CD4-positive, alpha-beta T cell treated with Interleukin-4 for 1 hour (primary cell): ENCODE data around the gene FOXP1.

Experiments
- DNase-seq, 2 donors: peaks; one replicate each; pipeline ENCODE4 v3.0.0-alpha.2; 2020 to 2022

Gene FOXP1

GRCh38 chr3:71562938-71563337, 20.6 kb downstream of the FOXP1 start:
- DNase-seq: no peak

GRCh38 chr3:71560665-71561064, 22.9 kb downstream of the FOXP1 start:
- DNase-seq: no peak

- no peak for DNase-seq
Observed at GRCh38 chr3:71559578-71560162, 23.9 kb downstream of the FOXP1 start.

GRCh38 chr3:71559021-71559420, 24.5 kb downstream of the FOXP1 start:
- DNase-seq: no peak

- DNase-seq: no peak
Observed at GRCh38 chr3:71554649-71555048, 28.9 kb downstream of the FOXP1 start.

GRCh38 chr3:71551311-71551919, 32.1 kb downstream of the FOXP1 start:
- no peak for DNase-seq

- DNase-seq: no peak
Observed at GRCh38 chr3:71549951-71550350, 33.6 kb downstream of the FOXP1 start.

- DNase-seq: no peak
Observed at GRCh38 chr3:71548705-71549384, 34.7 kb downstream of the FOXP1 start.

- no peak for DNase-seq
Observed at GRCh38 chr3:71547249-71548198, 36.0 kb downstream of the FOXP1 start.

- DNase-seq: no peak
Observed at GRCh38 chr3:71546821-71547220, 36.7 kb downstream of the FOXP1 start.

GRCh38 chr3:71545330-71545729, 38.2 kb downstream of the FOXP1 start:
- DNase-seq: no peak

GRCh38 chr3:71543371-71544016, 40.0 kb downstream of the FOXP1 start:
- no peak for DNase-seq

- DNase-seq: peak in 1 of 2 donors; percentile 57
Observed at GRCh38 chr3:71542521-71543370, 40.8 kb downstream of the FOXP1 start.

GRCh38 chr3:71541313-71541712, 42.2 kb downstream of the FOXP1 start:
- no peak for DNase-seq

GRCh38 chr3:71537211-71537611, 46.3 kb downstream of the FOXP1 start:
- DNase-seq: no peak

GRCh38 chr3:71536376-71536965, 47.1 kb downstream of the FOXP1 start:
- no peak for DNase-seq

- no peak for DNase-seq
Observed at GRCh38 chr3:71533588-71533987, 49.9 kb downstream of the FOXP1 start.

GRCh38 chr3:71532639-71533395, 50.7 kb downstream of the FOXP1 start:
- no peak for DNase-seq

GRCh38 chr3:71530903-71531530, 52.5 kb downstream of the FOXP1 start:
- DNase-seq: no peak

- no peak for DNase-seq
Observed at GRCh38 chr3:71528816-71529215, 54.7 kb downstream of the FOXP1 start.
